Right lobe of liver (tissue), 4 donors: ENCODE results near the gene HPS3.

Source experiments
- POLR2A ChIP-seq: fragments of 450-650 bp; IDR thresholded peaks from one replicate; pipeline ENCODE4 v1.6.1; 2017; ENCODE audit warnings: antibody characterized with exemption, mild to moderate bottlenecking
- TF ChIP-seq, protein P1 (sequence below), 4 donors: fragments of 200-600 bp in 3 of 4; fragments of 450-650 bp in 1 of 4; IDR thresholded peaks; one replicate each; pipeline versions ENCODE4 v1.5.1 to v1.8.0; 2016 to 2022; ENCODE audit warnings: antibody characterized with exemption in 4 of 4, mild to moderate bottlenecking in 2 of 4
- donor health status: DM: no; HTN: no; CAD: no.
- donor health status: DM: no; HTN: no; CAD: no.
- donor health status: DM: no; HTN: yes; CAD: no.

- no peak for TF ChIP-seq POLR2A
- TF ChIP-seq, protein P1, sequence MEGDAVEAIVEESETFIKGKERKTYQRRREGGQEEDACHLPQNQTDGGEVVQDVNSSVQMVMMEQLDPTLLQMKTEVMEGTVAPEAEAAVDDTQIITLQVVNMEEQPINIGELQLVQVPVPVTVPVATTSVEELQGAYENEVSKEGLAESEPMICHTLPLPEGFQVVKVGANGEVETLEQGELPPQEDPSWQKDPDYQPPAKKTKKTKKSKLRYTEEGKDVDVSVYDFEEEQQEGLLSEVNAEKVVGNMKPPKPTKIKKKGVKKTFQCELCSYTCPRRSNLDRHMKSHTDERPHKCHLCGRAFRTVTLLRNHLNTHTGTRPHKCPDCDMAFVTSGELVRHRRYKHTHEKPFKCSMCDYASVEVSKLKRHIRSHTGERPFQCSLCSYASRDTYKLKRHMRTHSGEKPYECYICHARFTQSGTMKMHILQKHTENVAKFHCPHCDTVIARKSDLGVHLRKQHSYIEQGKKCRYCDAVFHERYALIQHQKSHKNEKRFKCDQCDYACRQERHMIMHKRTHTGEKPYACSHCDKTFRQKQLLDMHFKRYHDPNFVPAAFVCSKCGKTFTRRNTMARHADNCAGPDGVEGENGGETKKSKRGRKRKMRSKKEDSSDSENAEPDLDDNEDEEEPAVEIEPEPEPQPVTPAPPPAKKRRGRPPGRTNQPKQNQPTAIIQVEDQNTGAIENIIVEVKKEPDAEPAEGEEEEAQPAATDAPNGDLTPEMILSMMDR (IDR thresholded peaks at IDR 0.05): no peak
These were observed 78.0 kb downstream of the HPS3 start for GRCh38 chr3:149207475-149207874.
